C4-2B (cell line): Measurements from ENCODE around the gene ITIH4.

Experiments used
- ZFX ChIP-seq: fragments of 450-650 bp; IDR thresholded peaks from 2 replicates; pipeline ENCODE4 v1.6.1; 2017
- TF ChIP-seq, protein P1 (sequence below): fragments of 450-650 bp; conservative IDR thresholded peaks from 2 replicates; pipeline ENCODE4 v1.5.1; 2017; ENCODE audit warnings: mild to moderate bottlenecking

DNA sequence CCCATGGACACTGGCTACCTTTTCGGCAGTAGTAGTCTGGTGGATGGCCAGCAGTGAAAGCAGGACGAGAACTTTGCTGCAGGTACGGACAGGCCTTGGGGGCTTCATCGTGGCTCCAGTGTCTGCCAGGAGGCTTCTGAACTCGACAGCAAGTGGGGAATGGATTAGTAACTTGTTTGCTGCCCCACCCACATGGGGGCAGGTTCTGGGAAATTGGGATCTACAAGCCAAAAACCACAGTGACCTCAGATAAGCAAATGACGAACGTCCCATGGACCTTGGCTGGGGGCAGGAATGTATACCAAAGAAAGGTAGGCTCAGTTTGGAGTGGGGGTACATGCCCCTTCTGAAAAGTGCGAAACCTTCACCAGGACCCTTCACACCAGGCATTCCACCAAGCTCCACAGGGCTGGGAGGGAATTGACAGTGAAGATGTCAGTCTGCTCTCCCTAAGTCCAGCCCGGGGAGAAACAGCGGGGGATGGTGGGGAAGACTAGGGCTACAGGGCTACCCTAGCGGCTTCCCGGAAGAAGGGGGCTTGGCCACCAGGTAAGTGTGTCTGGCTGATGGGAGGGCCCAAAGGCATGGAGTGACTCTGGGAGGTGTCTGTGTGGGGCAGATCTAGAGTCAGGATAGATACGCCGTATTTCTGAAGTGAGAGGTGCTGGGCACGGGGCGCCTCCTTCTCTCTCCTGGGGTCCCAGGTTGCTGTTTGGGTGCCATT lies at the start of gene ITIH4:
- TF ChIP-seq, protein P1, sequence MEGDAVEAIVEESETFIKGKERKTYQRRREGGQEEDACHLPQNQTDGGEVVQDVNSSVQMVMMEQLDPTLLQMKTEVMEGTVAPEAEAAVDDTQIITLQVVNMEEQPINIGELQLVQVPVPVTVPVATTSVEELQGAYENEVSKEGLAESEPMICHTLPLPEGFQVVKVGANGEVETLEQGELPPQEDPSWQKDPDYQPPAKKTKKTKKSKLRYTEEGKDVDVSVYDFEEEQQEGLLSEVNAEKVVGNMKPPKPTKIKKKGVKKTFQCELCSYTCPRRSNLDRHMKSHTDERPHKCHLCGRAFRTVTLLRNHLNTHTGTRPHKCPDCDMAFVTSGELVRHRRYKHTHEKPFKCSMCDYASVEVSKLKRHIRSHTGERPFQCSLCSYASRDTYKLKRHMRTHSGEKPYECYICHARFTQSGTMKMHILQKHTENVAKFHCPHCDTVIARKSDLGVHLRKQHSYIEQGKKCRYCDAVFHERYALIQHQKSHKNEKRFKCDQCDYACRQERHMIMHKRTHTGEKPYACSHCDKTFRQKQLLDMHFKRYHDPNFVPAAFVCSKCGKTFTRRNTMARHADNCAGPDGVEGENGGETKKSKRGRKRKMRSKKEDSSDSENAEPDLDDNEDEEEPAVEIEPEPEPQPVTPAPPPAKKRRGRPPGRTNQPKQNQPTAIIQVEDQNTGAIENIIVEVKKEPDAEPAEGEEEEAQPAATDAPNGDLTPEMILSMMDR = no peak
- no peak for TF ChIP-seq ZFX
